Measurements from ENCODE around the gene PID1. TPM values are rescaled to one million over a fixed set of nuclear protein-coding genes. Genes with fewer than 3 reads are reported as not detected.

PID1 gene
- total RNA-seq, 1 experiment from 2014 or later, result 3.0 TPM

- DNase-seq (ENCODE audit: low read depth), result no peak
These were observed 100.9 kb downstream of the PID1 start for GRCh38 chr2:229170171-229170570.

- no peak for DNase-seq (ENCODE audit: low read depth)
These were observed 101.3 kb downstream of the PID1 start for GRCh38 chr2:229169751-229170150.

GRCh38 chr2:229164545-229165249 lies 106.4 kb downstream of the PID1 start:
- peak; percentile 23 for DNase-seq (ENCODE audit: low read depth)

GRCh38 chr2:229163893-229164292 lies 107.2 kb downstream of the PID1 start:
- DNase-seq (ENCODE audit: low read depth), result no peak

- no peak for DNase-seq (ENCODE audit: low read depth)
These were observed 109.1 kb downstream of the PID1 start for GRCh38 chr2:229162015-229162414.

DNA sequence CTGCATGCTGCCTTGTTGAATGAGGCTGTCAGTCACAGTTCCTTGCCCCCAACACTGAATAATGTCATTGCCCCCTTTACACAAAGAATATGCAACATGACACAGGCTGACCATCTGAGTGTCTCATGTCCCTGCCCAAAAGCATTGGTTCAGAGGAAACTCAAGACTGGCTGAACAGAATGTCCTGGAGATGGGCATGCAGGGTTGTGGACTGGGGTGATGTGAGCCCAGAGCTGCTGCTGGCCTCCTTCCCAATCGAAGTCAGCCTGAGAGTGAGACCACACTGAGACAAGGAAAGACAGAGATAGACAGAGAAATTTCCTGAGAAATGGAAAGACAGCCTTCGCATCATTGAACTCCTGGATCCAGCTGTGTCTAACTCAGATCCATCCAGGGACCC lies 110.1 kb downstream of the PID1 start:
- no peak for DNase-seq (ENCODE audit: low read depth)

DNA sequence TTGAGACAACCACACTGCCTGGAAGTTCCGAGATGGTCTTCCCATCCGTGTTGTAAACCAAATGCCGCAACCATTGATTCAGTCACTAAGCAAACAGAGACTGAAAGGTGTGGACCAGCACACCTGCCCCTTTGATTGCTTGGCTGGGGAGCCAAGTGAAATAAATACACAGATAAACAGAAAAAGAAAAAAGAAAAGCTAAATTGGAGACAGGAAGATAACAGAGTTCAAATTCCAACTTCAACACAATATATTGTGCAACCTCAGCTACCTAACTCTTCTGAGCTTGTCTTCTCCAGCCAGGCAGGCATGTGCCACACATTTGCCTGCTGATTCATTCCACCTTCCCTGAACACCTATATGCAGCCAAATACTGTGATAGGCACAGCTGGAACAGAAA lies 110.9 kb downstream of the PID1 start:
- DNase-seq (ENCODE audit: low read depth), result no peak

DNA sequence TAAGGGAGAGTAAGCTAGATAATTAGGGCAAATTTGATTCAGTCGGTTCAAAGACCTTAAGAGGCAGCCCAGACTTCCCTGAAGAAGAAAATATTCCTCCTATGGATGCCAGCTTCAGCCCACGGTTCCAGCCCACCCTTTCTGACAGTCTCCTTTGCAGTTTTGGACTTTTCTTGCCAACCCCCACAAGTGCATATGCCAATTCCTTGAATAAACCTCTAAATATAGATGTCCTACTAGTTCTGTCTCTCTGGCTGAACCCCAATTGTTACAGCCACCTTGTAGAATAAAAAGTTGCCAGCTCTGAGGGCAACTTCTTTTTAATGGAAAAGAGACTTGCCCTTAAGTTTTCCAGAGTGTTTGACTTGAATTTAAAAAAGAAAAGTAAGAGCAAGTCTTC lies 111.7 kb downstream of the PID1 start:
- no peak for DNase-seq (ENCODE audit: low read depth)

DNA sequence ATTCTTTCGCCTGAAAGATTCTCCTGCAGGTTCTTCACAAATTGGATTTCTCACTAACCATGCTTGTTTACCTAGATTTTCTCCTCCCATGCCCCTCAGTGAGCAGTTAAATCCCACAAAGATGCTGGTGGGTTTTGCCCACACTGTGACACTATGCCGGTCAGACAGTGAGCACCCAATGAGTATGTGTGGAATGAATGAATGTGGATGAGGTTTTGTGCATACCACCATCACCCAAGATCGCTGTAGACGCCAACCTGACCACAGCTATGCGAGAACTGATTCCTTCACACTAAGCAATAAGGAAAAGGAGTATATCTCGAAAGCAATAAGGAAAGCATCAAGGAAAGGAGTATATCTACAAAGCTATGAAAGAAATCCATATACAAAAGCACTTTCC lies 116.7 kb downstream of the PID1 start:
- DNase-seq (ENCODE audit: low read depth), result peak; percentile 82

GRCh38 chr2:229153951-229154350 lies 117.1 kb downstream of the PID1 start:
- DNase-seq (ENCODE audit: low read depth), result peak; percentile 47

GRCh38 chr2:229153267-229153666 lies 117.8 kb downstream of the PID1 start:
- peak; percentile 32 for DNase-seq (ENCODE audit: low read depth)

DNA sequence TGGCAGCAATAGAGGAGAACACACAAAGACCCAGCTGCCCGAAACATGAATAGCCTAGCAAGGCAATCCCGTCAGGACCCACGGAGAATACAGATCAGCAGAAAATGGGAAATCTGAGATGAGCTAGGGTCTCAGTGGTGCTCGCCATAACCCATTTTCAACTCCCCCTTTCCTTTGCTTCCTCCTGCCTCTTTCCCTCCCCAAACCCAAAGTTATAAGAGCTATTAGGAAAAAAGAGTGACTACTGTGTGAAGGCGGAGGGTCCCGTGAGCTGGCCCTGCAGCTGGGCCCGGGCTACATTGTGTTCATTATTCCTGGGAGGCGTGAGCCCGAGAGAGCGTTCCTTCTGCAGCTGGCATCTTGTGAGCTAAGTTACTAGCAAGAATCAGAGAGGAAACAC lies 118.4 kb downstream of the PID1 start:
- DNase-seq (ENCODE audit: low read depth), result no peak

DNA sequence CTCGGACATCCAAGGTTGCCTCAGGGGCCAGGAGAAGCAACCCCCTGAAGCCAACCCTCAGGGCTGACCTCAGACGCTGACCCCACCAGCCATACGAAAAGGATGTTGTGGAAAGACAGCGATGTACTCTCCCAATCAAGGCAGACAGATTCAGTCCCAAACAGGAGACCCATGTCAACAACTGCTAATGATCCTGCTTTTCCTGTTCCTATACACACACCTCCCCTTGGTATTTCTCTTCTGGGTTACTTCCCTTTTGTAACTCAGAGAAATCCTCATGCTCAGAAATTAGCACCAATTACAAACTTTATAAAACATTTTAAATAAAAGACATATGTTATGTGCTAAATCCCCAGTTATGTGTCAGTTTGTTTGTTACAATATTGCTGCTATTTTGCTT lies 120.8 kb downstream of the PID1 start:
- no peak for DNase-seq (ENCODE audit: low read depth)

GRCh38 chr2:229141424-229142025 lies 129.6 kb downstream of the PID1 start:
- peak; percentile 67 for DNase-seq (ENCODE audit: low read depth)

DNA sequence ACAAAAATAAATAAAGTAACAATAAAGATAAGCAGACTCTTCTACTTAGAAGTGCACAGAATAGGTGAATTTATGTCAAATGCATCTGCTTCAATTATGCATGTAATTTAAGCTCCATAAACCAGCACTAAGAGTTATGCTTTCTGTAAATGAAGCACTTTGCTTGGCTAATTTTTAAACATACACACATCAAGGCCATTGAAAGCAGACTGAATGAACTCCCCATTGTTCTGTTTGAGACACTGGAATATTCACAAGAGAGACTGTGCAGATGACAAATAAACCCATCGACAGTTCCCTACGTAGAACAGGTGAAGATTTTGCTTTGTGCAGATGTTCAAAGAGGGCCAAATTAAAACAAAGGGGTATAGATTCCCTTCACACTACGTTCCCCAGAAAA lies 133.4 kb downstream of the PID1 start:
- no peak for DNase-seq (ENCODE audit: low read depth)

GRCh38 chr2:229137066-229137465 lies 134.0 kb downstream of the PID1 start:
- DNase-seq (ENCODE audit: low read depth), result no peak

- peak; percentile 63 for DNase-seq (ENCODE audit: low read depth)
These were observed 137.8 kb downstream of the PID1 start for GRCh38 chr2:229133155-229133772.

DNA sequence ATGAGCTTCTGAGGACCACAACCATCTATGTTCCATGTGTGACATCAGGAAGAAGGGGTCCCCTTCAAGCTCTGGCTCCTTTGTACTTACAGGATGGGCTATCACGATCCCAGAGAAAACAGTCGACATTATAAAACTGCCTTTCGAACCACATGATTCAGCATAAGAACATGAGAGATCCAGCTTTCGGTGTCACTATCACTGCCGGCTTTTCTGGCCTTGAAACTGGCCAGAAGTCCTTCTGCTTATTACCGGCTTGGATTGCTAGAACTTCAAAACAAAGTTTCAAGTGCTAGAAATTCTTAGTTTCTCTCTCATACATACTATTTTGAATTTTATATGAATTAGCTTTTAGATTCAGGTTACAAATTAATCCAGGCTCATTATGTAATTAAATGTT lies 138.9 kb downstream of the PID1 start:
- DNase-seq (ENCODE audit: low read depth), result no peak

GRCh38 chr2:229130522-229130921 lies 140.6 kb downstream of the PID1 start:
- no peak for DNase-seq (ENCODE audit: low read depth)

DNA sequence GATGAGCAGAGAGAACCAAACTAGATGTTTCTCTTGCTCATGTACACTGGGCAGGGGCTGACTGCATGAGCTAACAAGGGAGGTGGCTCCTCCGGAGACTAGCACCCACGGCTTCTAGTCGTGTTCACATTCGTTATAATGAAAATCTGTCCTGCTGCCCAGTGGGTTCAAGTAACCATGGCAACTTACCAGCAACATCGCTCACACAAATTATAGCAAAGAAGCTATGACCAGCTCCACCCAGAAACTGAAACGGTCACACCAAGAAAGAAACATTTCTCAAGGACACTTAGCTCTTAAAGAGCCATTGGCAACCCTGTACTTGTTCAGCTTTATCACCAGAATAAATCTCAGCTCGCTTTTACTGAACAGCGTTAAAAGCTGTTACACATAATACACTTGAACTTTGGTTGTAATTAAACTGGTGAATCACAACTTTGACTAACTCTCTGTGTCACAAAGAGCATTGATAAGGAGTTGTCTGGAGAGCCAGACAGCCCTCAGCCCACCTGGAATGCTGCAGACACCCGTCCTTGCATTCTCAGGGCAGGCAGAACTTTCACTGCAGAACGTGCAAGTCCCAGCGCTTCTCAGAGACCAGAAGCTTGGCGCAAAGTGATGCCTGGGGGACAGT lies 141.2 kb downstream of the PID1 start:
- peak; percentile 32 for DNase-seq (ENCODE audit: low read depth)

- DNase-seq (ENCODE audit: low read depth), result no peak
These were observed 143.6 kb downstream of the PID1 start for GRCh38 chr2:229127471-229127870.

DNA sequence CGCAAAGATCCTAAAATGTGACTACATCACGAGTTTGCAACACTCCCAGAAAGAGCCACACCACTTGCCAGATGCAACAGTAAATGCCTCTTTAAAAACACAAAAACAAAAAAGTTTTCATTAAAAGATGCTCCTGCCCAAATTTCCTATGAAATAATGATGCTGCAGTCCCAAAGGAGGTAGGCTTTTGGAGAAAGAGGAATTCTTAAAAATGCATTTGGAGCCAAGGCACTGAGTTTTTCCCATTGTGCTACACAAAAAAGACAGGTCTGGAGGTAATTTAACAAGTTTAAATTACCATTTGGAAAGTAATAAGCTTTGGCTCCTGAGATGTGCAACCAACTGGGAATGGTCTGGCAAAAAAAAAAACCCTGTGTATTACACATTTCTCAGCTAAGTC lies 145.0 kb downstream of the PID1 start:
- no peak for DNase-seq (ENCODE audit: low read depth)

DNA sequence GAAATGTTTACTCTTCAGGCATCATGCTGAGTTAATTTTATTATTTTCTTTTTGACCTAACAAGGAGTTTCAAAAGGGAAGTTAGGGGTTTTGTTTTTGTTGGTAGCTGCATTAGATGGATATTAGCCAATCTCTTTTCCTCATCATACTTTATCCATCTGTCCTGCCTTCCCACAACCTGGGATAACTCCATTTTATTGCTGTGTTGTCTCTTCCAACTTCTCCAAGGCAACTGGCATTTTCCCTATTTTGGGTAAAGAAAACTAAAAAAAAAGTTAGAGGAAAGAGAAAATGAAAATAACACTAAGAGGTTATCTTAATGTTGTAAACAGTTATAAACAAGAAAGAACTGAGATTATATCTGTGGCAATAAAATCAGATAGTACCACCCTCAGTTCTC lies 147.0 kb downstream of the PID1 start:
- no peak for DNase-seq (ENCODE audit: low read depth)

All from M059J (cell line).